ENCODE results near the gene EVPLL.
"Not testable (repeated sequence)": the region's sequence is repeated elsewhere in the genome, so short reads cannot be mapped to it uniquely, and the experiment has no call there.

Gene EVPLL

DNA sequence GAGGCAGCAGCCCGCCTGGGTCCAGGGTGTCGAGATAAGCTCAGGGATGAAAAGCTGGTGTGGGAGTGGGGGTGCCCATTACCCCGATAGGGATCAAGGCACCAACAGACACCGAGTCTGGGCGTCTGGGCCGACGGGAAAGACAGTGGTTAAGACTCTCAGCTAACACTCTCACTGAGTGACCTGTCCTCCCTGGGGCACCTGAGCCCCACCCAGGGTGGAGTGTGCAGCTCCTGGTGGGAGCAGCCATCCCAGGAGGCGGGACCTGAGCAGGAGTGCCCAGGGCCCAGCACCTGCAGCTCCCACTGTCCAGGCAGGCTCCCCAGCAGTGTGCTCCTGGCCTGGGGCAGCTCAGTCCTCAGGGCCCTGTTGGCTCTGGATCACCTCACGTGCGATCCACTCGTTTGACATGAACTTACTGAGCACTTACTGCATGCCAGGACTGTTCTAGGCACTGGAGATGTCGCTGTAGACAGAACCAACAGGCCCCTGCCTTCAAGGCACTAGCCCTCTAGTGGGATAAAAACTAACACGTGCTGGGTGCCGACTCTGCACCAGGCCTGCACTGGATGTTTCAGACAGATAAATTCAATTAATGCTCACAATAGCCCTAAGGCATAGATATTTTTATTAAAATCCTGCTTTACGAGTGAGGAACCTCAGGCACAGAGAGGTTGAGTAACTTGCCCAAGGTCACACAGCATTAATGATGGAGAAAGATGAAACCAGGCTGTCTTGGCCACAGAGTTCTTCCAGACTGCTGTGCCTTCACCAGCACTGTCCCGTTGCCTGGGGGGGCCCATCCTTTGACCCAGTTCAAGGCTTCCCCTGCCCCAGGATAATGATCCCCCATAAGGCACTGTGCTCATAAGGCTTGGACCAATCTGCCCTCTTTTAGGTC is 1.9 kb downstream of the EVPLL start:
- no peak for DNase-seq (ENCODE audit: low read depth)

DNA sequence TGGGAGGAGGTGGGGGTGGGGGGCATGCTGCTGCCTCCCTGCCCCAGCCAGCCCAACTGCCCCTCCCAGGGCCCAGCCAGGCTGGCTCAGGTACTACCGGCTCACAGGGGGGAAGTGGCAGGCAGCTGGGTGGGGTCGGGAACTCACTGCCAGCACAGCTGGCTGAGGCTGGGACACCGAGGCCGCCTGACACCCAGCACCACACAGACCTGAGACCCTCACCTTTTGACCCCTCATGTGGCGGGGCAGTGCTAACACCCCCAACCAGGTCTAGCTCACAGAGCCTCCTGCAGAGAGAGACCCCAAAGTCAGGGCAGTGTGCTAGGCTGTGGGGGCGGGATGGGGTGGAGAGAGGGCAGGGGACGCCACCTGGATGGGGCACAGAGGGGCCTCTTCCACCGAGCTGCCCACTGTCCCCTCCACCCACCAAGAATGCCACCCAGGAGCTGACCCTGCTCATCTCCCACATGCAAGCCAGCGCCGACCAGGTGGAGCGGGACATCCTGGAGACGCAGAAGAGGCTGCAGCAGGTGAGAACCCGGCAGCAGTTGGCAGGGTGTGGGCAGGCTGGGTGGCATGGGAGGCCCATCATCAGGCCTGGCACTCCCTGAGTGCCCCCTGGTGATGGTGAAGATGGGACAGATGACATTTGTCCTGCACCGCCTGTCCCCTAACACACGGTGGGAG is 3.0 kb downstream of the EVPLL start:
- no peak for DNase-seq (ENCODE audit: low read depth)

DNA sequence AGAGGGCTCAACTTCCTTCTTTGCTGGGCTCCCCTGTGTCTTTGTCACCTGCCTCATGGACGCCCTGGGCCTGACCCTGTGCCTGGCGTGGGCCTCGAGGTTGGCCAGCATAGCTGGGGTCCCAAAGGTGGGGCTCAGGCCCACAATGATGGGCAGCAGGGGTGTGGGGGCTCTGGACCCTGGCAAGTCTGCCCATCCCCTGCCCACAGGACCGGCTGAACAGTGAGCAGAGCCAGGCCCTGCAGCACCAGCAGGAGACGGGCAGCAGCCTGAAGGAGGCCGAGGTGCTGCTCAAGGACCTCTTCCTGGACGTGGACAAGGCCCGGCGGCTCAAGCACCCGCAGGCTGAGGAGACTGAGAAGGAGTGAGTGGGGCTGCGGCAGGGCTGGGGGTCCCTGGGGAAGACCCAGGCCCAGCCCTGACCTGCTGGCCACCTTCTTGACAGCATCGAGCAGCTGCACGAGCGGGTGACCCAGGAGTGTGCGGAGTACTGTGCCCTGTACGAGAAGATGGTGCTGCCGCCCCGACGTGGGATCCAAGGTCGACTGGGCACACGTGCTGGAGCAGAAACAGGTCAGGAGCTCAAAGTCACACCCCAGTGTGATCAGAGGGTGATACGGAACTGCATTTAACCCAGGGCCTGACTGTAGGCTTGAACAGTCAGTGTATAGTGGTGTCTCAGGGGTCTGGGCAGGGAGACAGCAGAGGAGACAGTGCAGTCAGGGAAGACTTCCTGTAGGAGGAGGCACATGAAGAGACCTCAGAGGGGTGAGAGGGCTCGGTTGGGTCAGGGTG is 3.8 kb downstream of the EVPLL start:
- DNase-seq (ENCODE audit: low read depth) = no peak

DNA sequence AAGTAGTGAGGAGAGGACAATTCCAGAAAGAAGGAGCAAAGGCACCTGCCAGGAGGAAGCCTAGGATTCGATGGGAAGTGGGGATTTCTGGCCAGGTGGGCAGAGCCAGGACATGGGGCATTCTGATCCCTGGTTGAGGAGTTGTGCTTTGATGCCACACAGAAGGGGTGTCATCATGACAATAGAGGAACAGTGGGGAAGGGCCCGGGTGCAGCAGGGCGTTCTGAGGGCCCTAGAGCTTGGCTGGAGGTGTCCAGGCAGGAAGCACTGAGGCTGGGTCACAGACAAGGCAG is 4.3 kb downstream of the EVPLL start:
- DNase-seq (ENCODE audit: low read depth) = no peak

DNA sequence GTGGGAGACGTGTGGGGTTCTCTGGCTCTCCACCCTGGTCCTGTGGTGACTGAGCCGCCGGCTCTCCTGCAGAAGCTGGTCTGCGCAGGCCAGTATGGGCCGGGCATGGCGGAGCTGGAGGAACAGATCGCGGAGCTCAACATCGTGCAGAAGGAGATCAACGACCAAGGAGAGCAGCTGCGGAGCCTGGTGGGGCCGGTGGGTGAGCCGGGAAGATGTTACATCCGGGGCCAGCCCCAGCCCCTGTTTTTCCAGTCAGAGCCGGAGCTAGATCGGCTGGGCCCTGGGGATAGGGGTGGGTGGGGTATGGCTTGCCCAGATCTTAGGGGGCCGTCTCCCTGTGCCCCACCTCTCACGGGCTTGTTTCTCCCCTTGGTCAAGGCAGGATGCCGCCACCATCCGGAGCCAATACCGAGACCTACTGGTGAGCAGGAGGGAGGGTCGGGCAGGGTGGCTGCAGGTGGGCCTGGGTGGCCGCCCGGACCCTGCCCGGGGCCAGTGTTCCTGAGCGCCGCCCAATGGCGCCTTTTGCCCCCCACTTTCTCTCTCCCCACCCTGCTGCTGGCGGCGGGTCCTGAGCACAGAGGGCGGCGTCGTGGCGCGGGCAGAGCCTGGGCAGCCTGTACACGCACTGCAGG is 5.0 kb downstream of the EVPLL start:
- DNase-seq (ENCODE audit: low read depth) = no peak

DNA sequence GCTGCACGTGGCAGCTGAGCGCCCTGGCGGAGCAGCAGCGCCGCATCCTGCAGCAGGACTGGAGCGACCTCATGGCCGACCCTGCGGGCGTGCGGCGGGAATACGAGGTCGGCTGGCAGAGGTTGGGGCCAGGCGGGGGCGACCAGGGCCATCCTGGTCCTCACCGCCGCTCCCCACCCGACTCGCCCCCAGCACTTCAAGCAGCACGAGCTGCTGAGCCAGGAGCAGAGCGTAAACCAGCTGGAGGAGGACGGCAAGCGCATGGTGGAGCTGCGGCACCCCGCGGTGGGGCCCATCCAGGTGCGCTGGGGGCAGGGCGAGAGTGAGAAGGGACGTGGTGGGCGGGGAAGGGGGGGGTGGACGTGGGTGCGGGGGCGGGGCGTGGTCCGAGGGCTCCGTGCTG is 5.5 kb downstream of the EVPLL start:
- not testable (repeated sequence) for DNase-seq (ENCODE audit: low read depth)

DNA sequence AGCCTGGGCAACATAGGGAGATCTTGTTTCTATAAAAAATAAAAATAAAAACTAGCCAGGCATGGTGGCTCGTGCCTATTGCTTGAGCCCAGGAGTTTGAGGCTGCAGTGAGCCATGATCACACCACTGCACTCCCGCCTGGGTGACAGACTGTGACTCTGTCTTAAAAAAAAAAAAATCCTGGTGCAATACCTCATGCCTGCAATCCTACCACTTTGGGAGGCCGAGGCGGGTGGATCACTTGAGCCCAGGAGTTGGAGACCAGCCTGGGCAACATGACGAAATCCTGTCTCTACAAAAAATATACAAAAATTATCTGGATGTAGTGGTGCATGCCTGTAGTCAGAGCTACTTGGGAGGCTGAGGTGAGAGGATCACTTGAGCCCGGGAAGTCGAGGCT is 6.7 kb downstream of the EVPLL start:
- DNase-seq (ENCODE audit: low read depth) = not testable (repeated sequence)

DNA sequence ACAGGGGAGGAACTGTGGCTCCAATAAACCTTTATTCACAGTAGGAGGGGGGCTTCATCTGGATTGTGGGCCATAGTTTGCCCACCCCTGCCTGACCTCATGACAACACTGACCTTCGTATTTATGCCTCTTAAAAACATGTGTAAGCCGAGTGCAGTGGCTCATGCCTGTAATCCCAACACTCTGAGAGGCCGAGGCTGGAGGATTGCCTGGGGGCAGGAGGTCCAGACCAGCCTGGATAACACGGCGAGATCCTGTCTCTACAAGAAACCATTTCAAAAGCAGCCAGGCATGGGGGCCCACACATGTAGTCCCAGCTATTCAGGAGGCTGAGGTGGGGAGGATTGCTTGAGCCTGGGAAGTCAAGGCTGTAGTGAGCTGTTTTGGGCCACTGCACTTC is 10.0 kb downstream of the EVPLL start:
- DNase-seq (ENCODE audit: low read depth) = not testable (repeated sequence)

DNA sequence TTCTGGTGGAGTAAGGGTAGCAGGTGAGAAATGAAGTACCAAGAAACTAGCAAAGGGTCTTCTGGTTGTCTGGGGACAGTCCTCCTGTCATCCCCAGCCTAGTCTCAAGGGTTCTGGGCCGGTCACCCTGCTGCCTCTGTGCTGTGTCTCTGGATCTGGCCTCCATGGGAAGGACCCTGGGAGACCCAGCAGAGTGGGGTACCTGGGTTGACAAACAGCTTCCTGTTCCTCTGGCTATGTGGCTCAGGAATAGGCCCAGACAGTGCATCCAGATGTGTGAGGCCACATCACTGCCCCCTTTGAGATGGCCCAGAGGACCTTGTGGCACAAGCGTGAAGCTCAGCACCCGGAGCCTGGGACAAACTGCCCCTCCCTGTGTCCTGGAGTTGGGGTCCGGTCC is 10.7 kb downstream of the EVPLL start:
- DNase-seq (ENCODE audit: low read depth) = not testable (repeated sequence)

DNA sequence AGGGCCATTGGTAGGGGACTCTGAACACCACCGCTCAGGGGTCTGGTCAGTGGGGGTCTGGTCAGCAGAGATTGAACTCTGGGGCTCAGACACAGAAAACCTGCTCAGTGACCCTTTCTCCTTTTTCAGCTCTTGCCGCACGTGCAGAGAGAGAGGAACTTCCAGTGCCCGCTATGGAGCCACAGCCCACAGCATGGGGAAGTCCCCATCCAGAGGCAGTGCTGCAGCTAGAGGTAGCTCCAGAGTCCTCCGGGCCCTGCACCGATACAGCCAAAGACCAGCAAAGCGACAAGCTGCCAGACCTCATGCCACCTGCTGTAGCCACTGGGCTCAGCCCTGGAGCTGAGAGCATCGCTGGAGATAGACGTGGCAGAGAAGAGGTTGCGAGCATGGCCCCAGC is 11.2 kb downstream of the EVPLL start:
- DNase-seq (ENCODE audit: low read depth) = not testable (repeated sequence)

DNA sequence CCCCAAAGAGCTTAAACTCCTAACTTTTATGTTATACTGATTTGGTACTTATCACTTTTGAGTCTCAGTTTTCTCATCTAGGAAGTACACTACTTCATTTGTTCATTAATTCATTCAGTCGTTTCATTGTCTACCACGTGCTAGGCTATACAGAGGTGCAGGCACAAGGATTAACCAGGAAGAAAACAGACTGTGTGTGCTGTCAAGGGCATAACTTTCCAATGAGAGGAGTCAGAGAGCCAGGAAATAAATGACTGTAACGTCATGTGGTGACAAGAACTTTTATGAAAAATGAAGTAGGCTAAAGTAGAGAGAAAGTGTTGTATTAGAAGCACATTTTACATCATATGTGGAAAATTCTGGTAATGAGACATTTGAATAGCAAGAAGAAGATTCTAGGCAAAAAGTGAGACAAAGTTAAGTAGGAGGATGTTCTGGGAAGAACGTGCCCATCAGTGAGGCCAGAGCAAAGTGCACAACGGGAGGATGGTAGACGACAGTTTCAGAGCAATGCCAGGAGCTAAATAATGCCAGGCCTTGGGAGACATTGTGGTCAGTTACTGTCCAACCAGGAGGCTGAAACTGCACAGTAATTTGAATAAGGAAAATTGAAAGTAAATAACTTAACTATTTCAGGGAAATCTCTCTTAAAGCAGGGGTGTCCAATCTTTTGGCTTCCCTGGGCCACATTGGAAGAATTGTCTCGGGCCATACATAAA is 24.5 kb downstream of the EVPLL start:
- not testable (repeated sequence) for DNase-seq (ENCODE audit: low read depth)

DNA sequence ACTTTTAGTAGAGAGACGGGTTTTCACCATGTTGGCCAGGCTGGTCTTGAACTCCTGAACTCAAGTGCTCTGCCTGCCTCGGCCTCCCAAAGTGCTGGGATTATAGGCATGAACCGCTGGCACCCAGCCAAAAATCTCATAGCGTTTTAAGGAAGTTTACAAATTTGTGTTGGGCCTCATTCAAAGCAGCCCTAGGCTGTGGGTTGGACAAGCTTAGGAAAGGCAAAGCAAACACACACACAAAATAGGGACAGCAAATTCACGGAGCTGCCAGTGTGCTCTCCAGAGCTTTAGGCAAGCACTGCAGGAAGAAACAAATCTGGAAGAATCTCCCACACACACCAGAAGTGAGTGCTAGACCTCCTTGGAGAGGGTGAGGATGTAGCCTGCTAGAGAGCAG is 25.6 kb downstream of the EVPLL start:
- DNase-seq (ENCODE audit: low read depth) = not testable (repeated sequence)

DNA sequence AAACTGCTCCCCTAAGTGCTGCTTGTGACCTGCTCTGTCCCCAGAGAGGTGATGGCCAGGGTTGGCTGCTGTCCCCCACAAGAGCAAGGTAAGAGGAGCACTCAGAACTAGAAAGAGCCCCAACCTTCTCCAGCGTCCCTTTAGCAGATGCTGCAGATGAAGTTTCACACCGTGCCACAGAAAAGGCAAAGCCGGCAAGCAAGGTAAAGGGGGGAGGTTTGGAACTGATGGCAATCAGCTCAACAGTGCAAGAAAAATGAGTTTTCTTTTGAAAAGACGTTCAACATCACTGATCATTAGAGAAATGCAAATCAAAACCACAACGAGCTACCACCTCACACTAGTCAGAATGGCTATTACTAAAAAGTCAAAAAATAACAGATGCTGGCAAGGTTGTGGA is 26.0 kb downstream of the EVPLL start:
- not testable (repeated sequence) for DNase-seq (ENCODE audit: low read depth)

DNA sequence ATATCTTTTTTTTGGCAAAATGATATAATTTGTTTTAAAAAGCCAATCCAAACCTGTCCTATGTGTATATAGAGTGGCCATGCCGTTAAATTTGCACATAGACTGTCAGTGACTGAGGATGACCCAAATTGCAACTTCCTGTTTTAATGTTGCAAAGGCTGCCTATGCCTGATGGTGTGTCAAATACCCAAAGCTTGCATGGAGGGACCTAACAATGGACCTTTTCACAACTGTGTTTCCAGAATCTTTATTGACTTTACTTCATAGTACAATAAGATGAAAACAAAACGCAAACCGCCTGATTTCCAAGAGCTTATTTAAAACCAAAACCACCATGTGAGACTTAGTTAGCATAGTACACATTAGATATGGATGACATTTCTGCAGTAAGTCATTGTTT is 31.3 kb downstream of the EVPLL start:
- not testable (repeated sequence) for DNase-seq (ENCODE audit: low read depth)

DNA sequence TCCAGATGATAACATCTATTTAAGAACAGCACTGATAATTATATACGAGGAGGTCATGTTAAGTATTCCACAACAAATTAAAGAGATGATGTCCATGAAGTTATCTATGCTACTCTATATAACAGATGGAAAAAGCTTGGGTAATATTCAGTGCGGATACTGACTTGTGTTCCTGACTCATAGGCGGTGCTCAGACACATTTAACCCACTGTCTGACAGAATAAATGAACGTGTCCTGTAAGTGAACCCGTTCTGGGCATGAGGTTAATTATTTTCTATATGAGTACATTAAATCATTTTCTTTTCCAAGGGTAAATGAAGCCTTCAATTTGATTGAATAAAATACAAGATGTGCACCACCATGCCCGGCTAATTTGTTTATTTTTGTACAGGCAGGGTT is 31.7 kb downstream of the EVPLL start:
- DNase-seq (ENCODE audit: low read depth) = not testable (repeated sequence)

DNA sequence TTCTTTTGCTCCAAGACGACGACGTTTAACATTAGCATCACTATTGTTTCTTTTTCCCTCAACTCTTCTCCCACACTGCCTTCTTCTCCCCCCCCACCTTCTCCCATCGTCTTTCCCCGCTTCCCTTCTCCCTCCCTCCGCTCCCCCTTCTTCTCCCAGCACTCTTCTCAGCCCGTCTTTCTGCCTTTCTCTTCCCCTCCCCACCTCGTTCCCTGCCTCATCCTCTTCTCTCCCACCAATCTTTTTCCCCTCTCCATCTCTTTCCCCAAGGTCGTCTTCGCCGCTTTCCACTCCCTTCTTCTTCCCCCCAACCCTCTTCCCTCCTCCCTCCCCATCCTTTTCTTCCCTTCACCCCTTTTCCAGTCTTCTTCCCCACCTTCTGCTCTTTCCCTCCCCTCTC is 33.2 kb downstream of the EVPLL start:
- not testable (repeated sequence) for DNase-seq (ENCODE audit: low read depth)

DNA sequence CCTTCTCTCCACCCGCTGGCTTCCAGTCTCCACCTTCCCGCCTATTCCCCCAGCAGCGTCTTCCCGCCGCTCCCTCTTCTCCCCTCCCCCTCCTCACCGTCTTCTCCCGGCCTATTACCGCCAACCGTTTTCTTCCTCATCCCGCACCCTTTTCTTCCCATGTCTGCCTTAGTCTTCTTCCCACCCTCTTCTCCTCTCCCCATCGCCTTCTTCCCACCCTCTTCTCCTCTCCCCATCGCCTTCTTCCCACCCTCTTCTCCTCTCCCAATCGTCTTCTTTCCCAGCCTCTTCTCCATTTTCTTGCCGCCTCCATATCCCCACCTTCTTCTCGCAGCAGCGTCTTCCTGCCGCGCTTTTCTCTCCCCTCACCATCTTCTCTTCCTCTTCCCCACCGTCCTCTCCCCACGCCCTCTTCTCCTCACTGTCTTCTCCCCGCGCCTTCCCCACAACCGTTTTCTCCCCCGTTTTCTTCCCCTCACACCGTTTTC is 33.8 kb downstream of the EVPLL start:
- DNase-seq (ENCODE audit: low read depth) = not testable (repeated sequence)

DNA sequence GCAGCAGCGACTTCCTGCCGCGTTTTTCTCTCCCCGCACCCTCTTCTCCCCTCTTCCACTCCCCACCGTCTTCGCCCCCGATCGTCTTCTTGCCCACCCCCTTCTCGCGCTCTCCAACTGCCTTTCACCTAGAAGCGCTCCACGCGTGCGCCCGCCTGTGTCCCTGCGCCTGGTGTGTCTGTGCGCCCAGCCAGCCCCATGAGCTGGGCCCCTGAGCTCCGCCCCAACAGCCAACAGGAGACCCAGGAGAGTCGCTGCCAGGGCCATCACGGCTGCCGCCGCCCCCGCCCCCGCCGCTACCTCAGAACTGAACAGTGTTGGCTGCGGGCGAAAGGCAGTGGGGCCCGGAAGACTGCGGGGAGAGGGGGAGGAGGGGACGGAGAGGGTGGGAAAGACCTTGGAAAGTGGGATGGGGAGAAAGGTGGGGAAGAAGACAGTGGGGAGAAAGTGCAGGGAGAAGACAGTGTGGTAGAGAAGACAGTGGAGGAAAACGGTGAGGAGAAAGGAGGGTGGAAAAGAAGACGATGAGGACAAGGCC is 34.5 kb downstream of the EVPLL start:
- not testable (repeated sequence) for DNase-seq (ENCODE audit: low read depth)

DNA sequence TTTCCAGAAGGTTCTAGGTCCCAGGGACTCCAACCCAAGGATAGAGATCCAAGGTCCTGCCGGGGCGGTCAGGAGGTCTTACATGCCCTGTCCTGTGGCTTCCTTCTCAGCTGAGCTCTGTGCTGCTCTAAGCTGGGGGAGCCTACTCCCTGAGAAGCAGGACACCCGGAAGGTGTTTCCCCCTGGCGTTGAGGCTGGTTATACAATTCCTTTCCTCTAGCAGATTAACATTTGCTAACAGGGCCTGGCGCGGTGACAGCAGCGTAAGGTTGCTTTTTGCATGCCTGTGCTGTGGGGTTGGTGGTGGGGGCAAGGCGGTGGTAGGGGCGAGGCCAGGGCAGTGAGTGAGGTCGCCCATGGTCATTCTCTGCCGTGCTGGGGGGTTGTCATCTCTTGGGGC is 43.9 kb downstream of the EVPLL start:
- not testable (repeated sequence) for DNase-seq (ENCODE audit: low read depth)

DNA sequence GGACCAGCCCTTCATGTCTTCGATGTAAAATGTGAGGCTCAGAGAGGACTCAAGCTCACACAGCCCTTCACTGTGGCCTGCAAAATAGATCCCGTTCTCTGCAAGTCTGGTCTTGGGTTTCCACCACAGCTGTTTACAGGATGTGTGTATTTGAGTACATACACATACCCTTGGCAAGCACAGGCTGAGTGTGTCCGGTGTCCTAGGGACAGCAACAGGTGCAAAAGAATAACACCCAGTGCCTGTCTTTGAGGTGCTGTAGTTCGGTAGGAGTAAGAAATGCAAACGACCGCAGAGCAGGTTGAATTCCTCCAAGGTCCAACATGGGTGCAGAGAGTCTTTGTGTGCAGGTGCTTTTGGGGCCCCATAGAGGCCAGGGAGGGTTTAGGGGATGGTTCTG is 44.9 kb downstream of the EVPLL start:
- not testable (repeated sequence) for DNase-seq (ENCODE audit: low read depth)

DNA sequence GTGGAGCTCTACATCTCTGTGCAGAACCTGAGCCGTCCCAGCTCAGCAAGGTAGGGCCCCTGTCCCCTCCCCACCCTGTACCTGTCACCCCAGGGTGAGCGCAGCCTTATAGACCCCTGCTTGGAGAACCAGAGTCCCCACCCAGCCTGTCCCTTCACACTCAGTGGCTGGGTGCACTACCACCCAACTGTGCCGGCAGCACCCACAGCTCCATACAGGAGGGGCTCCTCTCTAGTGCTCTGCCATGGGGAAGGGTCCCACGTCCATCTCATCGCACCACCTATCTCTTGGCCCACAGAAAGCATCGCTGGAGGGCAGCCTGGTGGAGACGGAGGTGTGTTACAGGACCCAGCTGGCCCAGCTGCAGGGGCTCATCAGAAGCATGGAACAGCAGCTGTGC is 45.4 kb downstream of the EVPLL start:
- not testable (repeated sequence) for DNase-seq (ENCODE audit: low read depth)
